ENCODE data around the gene AMER1. TPM values are rescaled to one million over a fixed set of nuclear protein-coding genes. Genes with fewer than 3 reads are reported as not detected.

The AMER1 gene
- total RNA-seq, 1 experiment from 2014 or later, result 6.7 TPM

DNA sequence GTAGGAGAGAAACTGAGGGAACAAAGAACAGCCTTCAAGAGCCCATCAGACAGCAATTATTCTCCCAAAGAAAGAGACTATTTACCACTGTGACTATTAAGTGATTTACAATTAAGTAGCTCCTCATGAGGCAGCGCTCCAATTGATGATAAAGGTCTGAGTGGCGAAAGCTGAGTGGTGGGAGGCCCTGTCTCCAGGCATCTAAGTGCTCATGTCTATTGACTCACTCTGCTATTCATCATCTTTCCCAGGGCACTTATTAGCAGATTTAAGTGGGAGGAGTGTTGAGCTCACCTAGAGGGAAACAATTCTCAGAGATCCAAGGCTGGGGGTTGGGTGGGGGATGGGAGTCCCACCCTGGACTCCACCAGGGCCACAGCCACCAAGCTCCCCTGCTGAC lies 23.3 kb downstream of the AMER1 start:
- Mint-ChIP-seq H3K36me3 (ENCODE audit: insufficient read depth, unreplicated experiment) (no peaks in the 10 kb centered on the region), H3K4me3 (ENCODE audit: low read depth, unreplicated experiment) (no peak overlapping the region), H3K4me1 (ENCODE audit: low read depth, unreplicated experiment) (no peaks in the 10 kb centered on the region), H3K27me3 (ENCODE audit: unreplicated experiment) (no peaks in the 10 kb centered on the region), H3K9me3 (ENCODE audit: low read depth, unreplicated experiment) (no peaks in the 10 kb centered on the region), H3K27ac (ENCODE audit: unreplicated experiment) (no peak overlapping the region)
- CTCF ChIA-PET, result no interaction called here
- DNase-seq, result no peak
- TF ChIP-seq, protein P1, sequence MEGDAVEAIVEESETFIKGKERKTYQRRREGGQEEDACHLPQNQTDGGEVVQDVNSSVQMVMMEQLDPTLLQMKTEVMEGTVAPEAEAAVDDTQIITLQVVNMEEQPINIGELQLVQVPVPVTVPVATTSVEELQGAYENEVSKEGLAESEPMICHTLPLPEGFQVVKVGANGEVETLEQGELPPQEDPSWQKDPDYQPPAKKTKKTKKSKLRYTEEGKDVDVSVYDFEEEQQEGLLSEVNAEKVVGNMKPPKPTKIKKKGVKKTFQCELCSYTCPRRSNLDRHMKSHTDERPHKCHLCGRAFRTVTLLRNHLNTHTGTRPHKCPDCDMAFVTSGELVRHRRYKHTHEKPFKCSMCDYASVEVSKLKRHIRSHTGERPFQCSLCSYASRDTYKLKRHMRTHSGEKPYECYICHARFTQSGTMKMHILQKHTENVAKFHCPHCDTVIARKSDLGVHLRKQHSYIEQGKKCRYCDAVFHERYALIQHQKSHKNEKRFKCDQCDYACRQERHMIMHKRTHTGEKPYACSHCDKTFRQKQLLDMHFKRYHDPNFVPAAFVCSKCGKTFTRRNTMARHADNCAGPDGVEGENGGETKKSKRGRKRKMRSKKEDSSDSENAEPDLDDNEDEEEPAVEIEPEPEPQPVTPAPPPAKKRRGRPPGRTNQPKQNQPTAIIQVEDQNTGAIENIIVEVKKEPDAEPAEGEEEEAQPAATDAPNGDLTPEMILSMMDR (IDR thresholded peaks at IDR 0.05; ENCODE audit: unreplicated experiment), result no peak
- intact Hi-C loops (cut with micrococcal nuclease; ENCODE audit: unreplicated experiment), result no loop called here
- BruUV-seq (replicated peaks), result no TSS peak

DNA sequence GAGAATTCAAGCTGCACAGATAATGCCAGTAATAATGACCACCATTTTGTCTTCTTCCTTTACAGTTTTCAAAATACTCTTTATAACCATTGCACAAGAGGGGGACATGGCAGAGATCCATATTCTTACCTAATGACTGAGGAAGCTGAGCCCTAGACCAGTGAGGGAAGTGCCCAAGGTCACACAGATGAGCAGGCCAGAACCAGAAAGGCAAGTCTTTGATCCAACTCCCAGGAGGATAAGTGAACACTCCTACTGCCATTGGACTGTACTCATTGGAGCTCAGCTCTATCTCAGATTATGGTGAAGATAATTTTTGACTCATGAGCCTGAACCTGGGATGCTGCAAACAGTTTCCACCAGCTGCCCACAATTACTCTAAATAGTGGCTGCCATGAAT lies 28.6 kb downstream of the AMER1 start:
- Mint-ChIP-seq H3K9me3 (ENCODE audit: low read depth, unreplicated experiment) (peaks cover 3% of the 10 kb centered on the region), H3K27ac (ENCODE audit: unreplicated experiment) (no peak overlapping the region), H3K4me1 (ENCODE audit: low read depth, unreplicated experiment) (no peaks in the 10 kb centered on the region), H3K27me3 (ENCODE audit: unreplicated experiment) (no peaks in the 10 kb centered on the region), H3K36me3 (ENCODE audit: insufficient read depth, unreplicated experiment) (no peaks in the 10 kb centered on the region), H3K4me3 (ENCODE audit: low read depth, unreplicated experiment) (no peak overlapping the region)
- TF ChIP-seq, protein P1 (IDR thresholded peaks at IDR 0.05; ENCODE audit: unreplicated experiment), result no peak
- CTCF ChIA-PET, result no interaction called here
- no TSS peak for BruUV-seq (replicated peaks)
- intact Hi-C loops (cut with micrococcal nuclease; ENCODE audit: unreplicated experiment), result no loop called here
- no peak for DNase-seq

DNA sequence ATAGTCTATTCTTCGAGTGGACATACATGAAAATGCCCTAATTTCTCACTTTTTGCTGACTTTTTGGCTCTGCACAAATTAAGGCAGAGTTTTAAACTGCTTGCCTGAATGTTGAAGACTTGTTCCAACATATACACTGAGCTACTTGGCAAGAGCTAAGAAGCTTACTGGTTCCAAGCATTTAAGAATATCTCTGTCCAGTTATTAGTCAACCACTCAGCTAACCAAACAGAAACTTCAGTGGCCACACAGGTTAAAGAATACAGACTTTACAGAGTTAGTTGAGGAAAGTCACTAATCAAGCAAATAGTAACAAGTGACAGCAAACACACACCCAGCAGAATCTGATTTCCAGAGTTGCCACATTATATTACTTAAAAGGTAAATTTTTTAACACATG lies 35.5 kb downstream of the AMER1 start:
- no peak for DNase-seq
- no TSS peak for BruUV-seq (replicated peaks)
- Mint-ChIP-seq H3K27me3 (ENCODE audit: unreplicated experiment) (no peaks in the 10 kb centered on the region), H3K4me1 (ENCODE audit: low read depth, unreplicated experiment) (no peaks in the 10 kb centered on the region), H3K27ac (ENCODE audit: unreplicated experiment) (no peak overlapping the region), H3K4me3 (ENCODE audit: low read depth, unreplicated experiment) (no peak overlapping the region), H3K9me3 (ENCODE audit: low read depth, unreplicated experiment) (peaks cover 1% of the 10 kb centered on the region), H3K36me3 (ENCODE audit: insufficient read depth, unreplicated experiment) (no peaks in the 10 kb centered on the region)
- TF ChIP-seq, protein P1 (IDR thresholded peaks at IDR 0.05; ENCODE audit: unreplicated experiment), result no peak
- intact Hi-C loops (cut with micrococcal nuclease; ENCODE audit: unreplicated experiment), result no loop called here
- CTCF ChIA-PET, result no interaction called here

DNA sequence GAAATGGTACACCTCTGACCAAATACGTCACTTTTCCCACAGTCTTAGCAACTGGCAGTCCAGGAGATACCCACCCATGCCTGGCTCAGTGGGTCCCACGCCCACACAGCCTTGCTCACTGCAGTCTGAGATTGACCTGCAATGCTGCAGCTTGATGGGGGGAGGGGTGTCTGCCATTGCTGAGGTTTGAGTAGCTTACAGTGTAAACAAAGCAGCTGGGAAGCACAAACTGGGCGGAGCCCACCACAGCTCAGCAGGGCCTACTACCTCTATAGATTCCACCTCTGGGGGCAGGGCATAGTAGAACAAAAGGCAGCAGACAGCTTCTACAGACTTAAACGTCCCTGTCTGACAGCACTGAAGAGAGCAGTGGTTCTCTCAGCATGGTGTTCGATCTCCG lies 52.7 kb downstream of the AMER1 start:
- Mint-ChIP-seq H3K36me3 (ENCODE audit: insufficient read depth, unreplicated experiment) (no peaks in the 10 kb centered on the region), H3K4me3 (ENCODE audit: low read depth, unreplicated experiment) (no peak overlapping the region), H3K9me3 (ENCODE audit: low read depth, unreplicated experiment) (peaks cover 9% of the 10 kb centered on the region), H3K4me1 (ENCODE audit: low read depth, unreplicated experiment) (no peaks in the 10 kb centered on the region), H3K27ac (ENCODE audit: unreplicated experiment) (no peak overlapping the region), H3K27me3 (ENCODE audit: unreplicated experiment) (no peaks in the 10 kb centered on the region)
- TF ChIP-seq, protein P1 (IDR thresholded peaks at IDR 0.05; ENCODE audit: unreplicated experiment), result no peak
- CTCF ChIA-PET, result no interaction called here
- DNase-seq, result no peak
- no TSS peak for BruUV-seq (replicated peaks)
- intact Hi-C loops (cut with micrococcal nuclease; ENCODE audit: unreplicated experiment), result no loop called here

DNA sequence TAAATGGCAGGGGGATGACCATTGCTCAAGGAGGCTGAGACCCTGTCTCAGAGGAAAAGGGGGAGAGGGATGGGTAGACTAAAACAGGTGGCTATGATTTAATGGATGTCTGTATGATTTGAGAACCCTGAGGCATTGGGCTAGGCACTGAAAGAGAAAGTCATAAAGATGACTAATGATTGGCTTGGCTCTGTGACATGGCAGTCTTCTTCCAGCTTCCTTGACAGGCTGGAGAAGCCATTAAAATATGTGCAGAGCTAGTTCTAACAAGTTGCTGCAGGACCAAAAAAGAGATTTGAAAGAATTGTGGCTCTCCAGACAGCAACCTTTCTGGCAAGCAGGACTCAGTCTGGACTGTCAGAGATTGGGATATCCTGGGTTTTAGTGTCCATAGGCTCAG lies 53.6 kb downstream of the AMER1 start:
- CTCF ChIA-PET, result no interaction called here
- no TSS peak for BruUV-seq (replicated peaks)
- Mint-ChIP-seq H3K36me3 (ENCODE audit: insufficient read depth, unreplicated experiment) (no peaks in the 10 kb centered on the region), H3K9me3 (ENCODE audit: low read depth, unreplicated experiment) (peaks cover 9% of the 10 kb centered on the region), H3K4me1 (ENCODE audit: low read depth, unreplicated experiment) (no peaks in the 10 kb centered on the region), H3K4me3 (ENCODE audit: low read depth, unreplicated experiment) (no peak overlapping the region), H3K27ac (ENCODE audit: unreplicated experiment) (no peak overlapping the region), H3K27me3 (ENCODE audit: unreplicated experiment) (no peaks in the 10 kb centered on the region)
- intact Hi-C loops (cut with micrococcal nuclease; ENCODE audit: unreplicated experiment), result no loop called here
- DNase-seq, result no peak
- TF ChIP-seq, protein P1 (IDR thresholded peaks at IDR 0.05; ENCODE audit: unreplicated experiment), result no peak
